HG02759 (cell line): Measurements from ENCODE around the gene PBRM1.

Experiments used
- ATAC-seq: cut with Tn5 transposase; IDR thresholded peaks from one replicate; pipeline ENCODE4 v1.9.1; 2021; ENCODE audit warnings: mild to moderate bottlenecking, moderate library complexity; ENCODE audit not compliant: unreplicated experiment

Gene PBRM1

DNA sequence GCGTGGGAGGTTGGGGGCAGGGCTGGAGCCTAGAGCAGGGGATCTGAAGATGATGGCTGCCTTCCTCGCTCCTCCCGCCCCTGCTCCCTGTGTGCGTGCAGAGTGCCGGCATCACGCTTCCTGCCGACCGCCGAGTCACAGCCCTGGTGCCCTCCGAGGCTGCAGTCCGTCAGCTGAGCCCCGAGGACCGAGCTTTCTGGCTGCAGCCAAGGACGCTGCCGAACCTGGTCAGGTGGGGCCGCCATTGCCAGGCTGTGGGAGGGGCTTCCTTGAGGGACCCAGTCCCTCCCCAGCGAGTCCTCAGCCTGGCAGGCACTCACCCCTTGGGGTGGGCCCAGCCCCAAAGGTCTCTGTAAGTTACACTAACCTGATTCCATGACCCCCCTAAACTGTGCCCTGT, 173.0 kb downstream of the PBRM1 start:
- no peak for ATAC-seq

DNA sequence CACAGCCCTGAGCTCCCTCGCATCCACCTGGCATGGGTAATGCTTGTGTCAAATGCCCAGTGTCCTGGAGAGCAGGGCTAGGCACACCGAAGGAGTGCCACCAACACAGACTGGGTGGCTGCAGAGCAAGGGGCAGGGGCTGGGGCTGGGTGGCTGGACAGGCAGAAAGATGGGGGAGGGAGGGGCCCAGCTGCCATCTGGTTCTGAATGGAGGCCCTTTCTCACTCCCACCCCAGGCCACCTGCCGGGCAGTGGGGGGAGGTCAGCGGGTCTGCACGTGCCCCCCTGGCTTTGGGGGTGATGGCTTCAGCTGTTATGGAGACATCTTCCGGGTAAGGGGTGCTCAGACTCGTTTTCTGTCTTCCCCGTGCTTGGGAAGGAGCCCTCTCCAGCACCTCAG, 173.6 kb downstream of the PBRM1 start:
- ATAC-seq = no peak

GRCh38 chr3:52511509-52511908, 174.2 kb downstream of the PBRM1 start:
- no peak for ATAC-seq

DNA sequence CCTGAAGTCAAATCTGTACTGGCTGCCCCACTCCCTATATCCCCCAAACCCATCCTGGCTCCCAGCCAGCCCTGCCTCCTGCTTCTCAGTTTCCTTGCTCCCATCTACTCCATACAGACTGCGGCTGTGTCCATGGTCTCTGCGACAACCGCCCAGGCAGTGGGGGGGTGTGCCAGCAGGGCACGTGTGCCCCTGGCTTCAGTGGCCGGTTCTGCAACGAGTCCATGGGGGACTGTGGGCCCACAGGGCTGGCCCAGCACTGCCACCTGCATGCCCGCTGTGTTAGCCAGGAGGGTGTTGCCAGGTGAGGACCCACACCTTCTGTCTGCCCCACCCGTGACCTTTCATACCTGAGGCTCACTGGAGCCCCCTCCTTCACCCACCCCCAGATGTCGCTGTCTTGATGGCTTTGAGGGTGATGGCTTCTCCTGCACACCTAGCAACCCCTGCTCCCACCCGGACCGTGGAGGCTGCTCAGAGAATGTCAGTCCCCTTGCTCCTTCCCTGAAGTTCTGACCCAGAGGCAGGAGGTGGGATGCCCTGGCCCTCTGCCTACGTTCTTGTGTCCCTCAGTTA, 175.9 kb downstream of the PBRM1 start:
- ATAC-seq = no peak

- ATAC-seq = no peak
Observed at GRCh38 chr3:52507359-52507758, 178.4 kb downstream of the PBRM1 start.

- ATAC-seq = no peak
Observed at GRCh38 chr3:52506266-52506966, 179.3 kb downstream of the PBRM1 start.

DNA sequence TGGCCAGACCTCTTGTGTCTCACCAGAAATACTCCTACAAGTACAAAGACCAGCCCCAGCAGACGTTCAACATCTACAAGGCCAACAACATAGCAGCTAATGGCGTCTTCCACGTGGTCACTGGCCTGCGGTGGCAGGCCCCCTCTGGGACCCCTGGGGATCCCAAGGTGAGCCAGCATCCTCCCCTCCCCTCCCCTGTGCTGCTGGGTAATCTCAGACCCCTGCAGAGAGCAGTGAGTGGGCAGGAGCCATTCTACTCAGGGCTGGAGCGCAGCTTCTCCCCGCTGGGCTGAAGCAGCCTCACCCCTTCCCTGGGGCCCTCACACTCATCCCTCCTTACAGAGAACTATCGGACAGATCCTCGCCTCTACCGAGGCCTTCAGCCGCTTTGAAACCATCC, 180.7 kb downstream of the PBRM1 start:
- no peak for ATAC-seq

DNA sequence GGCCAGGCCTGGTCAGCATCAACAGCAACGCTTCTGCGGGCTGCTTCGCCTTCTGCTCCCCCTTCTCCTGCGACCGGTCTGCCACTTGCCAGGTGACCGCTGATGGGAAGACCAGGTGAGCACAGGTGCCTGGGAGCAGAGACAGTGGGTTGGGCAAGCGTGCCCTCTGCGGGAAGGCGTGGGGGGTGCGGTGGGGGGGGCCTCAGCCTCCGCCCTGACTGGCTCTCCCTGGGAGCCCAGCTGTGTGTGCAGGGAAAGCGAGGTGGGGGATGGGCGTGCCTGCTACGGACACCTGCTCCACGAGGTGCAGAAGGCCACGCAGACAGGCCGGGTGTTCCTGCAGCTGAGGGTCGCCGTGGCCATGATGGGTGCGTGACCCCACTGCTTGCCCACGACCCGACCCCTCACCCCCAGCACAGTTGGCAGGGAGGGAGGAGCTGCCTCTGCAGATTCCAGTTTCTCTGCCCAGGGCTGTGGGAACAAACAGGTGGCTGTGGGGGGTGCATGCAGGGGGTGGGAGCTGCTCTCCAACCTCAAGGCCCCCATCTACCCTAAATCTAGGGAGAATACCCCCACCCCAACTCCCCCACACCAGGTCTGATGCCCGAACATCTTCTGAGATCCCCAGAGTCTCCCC, 181.8 kb downstream of the PBRM1 start:
- no peak for ATAC-seq

DNA sequence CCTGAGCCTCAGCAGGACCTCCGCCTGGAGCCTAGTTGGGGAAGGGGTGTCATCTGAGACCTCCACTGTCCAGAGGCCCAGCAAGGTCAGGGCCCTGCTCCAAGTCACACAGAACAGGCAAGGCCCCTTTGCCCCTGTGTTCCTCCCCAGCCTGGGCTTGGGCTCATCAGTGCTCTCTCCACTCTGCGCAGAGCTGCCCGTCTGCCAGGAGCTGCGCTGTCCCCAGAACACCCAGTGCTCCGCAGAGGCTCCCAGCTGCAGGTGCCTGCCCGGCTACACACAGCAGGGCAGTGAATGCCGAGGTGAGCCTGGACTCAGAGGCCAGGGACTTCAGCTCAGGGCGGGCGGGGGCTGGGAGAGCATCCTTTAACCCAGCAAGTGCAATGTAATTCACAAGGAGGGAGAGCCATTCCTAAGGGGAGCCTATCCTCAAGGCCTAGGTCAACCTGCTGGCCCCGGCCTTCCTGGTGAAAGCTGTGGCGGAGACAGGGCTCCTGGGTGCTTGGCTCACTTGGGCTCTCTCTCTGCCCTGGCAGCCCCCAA, 182.8 kb downstream of the PBRM1 start:
- ATAC-seq = no peak

DNA sequence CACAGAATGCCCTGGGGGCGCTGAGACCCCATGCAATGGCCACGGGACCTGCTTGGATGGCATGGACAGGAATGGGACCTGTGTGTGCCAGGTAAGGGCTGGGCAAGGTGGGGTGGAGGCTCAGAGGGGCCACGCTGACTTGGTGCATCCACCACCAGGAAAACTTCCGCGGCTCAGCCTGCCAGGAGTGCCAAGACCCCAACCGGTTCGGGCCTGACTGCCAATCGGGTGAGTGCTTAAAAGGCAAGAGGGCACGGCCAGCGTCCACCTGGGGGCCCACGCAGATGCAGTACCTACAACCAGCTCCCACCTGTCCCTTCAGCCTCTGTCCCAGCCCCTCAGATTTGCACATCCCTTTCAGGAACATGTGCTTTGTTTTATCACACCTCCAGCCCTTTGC, 183.7 kb downstream of the PBRM1 start:
- ATAC-seq = no peak

GRCh38 chr3:52501046-52501445, 184.7 kb downstream of the PBRM1 start:
- no peak for ATAC-seq

DNA sequence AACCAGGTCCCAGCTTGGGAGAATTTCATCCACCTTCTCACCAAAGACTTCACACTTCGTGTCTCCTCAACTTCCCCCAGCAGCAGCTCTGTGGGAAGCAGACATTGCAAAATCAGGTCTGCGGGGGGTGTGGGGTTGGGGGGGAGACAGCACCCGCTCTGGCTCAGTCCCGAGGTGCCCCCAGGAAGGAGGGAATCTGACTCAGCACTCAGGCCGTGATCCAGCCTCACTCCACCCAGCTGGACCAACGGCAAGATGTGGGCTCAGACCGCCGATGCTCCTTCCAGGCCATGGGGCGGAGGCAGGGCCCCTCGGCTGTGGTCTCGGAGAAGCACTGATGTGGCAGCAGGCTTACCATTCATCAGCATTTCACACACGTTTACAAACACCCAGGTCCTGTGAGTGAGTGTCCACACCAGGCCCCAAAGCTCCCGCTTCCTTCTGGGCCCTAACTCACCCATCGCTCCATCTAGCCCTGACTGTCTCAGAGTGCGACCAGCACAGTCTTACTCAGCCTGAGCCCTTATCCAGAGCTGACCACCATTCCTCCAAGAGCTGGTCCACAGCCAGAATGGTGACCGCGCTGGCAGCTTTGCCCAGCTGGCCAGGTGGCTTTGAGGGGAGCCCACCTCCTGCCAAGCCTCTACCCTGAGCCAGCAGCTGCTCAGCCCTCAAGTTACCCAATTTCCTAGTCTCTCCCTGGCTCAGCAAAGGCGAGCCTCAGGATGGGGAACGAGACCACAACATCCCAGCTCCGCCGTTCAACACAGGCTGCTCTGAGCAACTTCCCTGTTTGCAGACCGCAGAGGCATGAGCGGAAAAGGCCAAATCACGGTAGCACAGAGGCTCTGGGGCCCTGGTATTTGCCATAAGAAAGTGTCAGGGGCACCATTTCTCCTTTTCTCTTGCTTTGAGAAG, 187.3 kb downstream of the PBRM1 start:
- ATAC-seq = no peak

DNA sequence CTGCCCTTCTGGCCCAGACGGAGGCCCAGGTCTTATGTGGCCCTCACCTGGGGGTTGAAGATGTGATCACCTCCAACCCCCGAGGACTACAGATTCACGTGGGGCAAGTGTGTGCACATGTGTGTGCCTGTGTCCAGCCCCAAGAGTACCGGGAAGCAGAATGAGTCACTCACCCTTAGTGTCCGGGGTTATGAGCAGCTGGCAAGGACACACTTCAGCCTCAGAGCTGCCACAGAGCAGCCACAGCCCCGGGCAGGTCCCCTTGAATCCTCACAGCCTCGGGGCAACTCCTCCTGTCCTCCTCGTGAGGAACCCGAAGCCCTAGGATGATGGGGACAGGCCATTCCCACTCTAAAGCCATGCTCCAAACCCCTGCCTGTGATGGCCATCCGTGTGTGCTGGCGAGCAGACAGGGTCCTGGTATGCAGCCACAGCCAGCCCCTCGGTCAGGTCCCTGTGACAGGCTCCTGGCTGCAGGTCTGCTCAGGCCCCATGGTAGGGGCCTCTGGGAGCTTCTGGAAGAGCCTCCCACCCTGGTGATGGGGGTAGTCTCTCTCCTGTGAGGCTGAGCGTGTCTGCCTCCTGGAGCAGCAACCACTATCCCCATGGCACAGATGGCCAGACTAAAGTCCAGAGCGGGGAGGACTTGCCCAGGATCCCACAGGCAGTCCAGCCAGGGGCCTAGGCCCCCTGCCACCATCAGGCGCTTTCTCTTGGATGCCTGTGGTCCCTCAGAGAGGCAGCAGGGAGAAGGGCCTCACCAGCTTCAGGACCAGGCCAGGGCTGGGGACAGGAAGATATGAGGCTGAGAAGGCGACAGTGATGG, 189.7 kb downstream of the PBRM1 start:
- ATAC-seq = no peak
